Peyer's patch (tissue), 4 donors: ENCODE data around the gene RBM33.

ENCODE experiments used
- POLR2A ChIP-seq, 2 donors: fragments of 450-650 bp; IDR thresholded peaks; one replicate each; pipeline ENCODE4 v1.5.1; 2017; ENCODE audit warnings: antibody characterized with exemption in 2 of 2, mild to moderate bottlenecking in 2 of 2, moderate library complexity in 2 of 2
- TF ChIP-seq, protein P1 (sequence below), 6 experiments: fragments of 450-650 bp in 4 of 6; fragments of 200-600 bp in 2 of 6; sonication (generic) in 1 of 6; IDR thresholded peaks; one replicate each; pipeline ENCODE4 v1.5.1; 2017 to 2019; ENCODE audit warnings: antibody characterized with exemption in 6 of 6, mild to moderate bottlenecking in 3 of 6, moderate library complexity in 1 of 6

DNA sequence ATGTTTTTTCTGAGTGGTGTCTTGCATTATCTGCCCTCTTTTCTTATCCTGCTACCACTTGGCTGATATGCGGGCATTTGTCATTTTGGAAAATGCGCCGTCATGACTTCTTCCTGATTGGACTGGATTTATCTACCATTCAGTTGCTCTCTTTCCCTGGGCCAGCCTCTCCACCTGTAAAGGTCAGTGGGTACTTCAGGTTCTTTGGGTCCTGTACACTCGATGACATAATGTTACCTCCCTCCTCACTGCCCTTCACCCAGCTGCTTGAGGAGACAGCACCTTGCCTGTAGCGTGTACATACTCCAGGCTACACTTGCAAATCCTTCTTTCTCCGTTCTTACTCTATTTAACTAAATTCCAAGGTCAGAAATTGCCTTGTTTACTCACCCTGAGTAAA lies 83.7 kb downstream of the RBM33 start:
- TF ChIP-seq, protein P1, sequence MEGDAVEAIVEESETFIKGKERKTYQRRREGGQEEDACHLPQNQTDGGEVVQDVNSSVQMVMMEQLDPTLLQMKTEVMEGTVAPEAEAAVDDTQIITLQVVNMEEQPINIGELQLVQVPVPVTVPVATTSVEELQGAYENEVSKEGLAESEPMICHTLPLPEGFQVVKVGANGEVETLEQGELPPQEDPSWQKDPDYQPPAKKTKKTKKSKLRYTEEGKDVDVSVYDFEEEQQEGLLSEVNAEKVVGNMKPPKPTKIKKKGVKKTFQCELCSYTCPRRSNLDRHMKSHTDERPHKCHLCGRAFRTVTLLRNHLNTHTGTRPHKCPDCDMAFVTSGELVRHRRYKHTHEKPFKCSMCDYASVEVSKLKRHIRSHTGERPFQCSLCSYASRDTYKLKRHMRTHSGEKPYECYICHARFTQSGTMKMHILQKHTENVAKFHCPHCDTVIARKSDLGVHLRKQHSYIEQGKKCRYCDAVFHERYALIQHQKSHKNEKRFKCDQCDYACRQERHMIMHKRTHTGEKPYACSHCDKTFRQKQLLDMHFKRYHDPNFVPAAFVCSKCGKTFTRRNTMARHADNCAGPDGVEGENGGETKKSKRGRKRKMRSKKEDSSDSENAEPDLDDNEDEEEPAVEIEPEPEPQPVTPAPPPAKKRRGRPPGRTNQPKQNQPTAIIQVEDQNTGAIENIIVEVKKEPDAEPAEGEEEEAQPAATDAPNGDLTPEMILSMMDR (IDR thresholded peaks at IDR 0.05): no peak
- TF ChIP-seq POLR2A (IDR thresholded peaks at IDR 0.05): no peak
